ENCODE data around the gene ATP6V0E1.

The ATP6V0E1 gene

GRCh38 chr5:173010547-173011464 is 27.2 kb downstream of the ATP6V0E1 start:
- H3K4me3 ChIP-seq (ENCODE audit: low read depth, low read length), result no peak overlapping the region
- peak; percentile 11 for DNase-seq (ENCODE audit: low read depth)
- no peak for TF ChIP-seq CTCF (IDR thresholded peaks at IDR 0.05; ENCODE audit: insufficient read depth, low read depth, low read length, missing control alignments)

- H3K4me3 ChIP-seq (ENCODE audit: low read depth, low read length), result no peak overlapping the region
- no peak for TF ChIP-seq CTCF (IDR thresholded peaks at IDR 0.05; ENCODE audit: insufficient read depth, low read depth, low read length, missing control alignments)
- no peak for DNase-seq (ENCODE audit: low read depth)
These were observed 28.0 kb downstream of the ATP6V0E1 start for GRCh38 chr5:173011566-173011965.

GRCh38 chr5:173012882-173013281 is 29.3 kb downstream of the ATP6V0E1 start:
- no peak for DNase-seq (ENCODE audit: low read depth)
- H3K4me3 ChIP-seq (ENCODE audit: low read depth, low read length), result no peak overlapping the region
- no peak for TF ChIP-seq CTCF (IDR thresholded peaks at IDR 0.05; ENCODE audit: insufficient read depth, low read depth, low read length, missing control alignments)

- H3K4me3 ChIP-seq (ENCODE audit: low read depth, low read length), result no peak overlapping the region
These were observed 31.1 kb downstream of the ATP6V0E1 start for GRCh38 chr5:173014671-173015070.

GRCh38 chr5:173015192-173015591 is 31.6 kb downstream of the ATP6V0E1 start:
- no peak for DNase-seq (ENCODE audit: low read depth)
- no peak for TF ChIP-seq CTCF (IDR thresholded peaks at IDR 0.05; ENCODE audit: insufficient read depth, low read depth, low read length, missing control alignments)
- no peak overlapping the region for H3K4me3 ChIP-seq (ENCODE audit: low read depth, low read length)

More at GRCh38 chr5:173014671-173015070, 31.1 kb downstream of the ATP6V0E1 start:
- TF ChIP-seq CTCF (IDR thresholded peaks at IDR 0.05; ENCODE audit: insufficient read depth, low read depth, low read length, missing control alignments), result no peak
- DNase-seq (ENCODE audit: low read depth), result no peak

- H3K4me3 ChIP-seq (ENCODE audit: low read depth, low read length), result no peak overlapping the region
- no peak for TF ChIP-seq CTCF (IDR thresholded peaks at IDR 0.05; ENCODE audit: insufficient read depth, low read depth, low read length, missing control alignments)
- DNase-seq (ENCODE audit: low read depth), result no peak
These were observed 32.3 kb downstream of the ATP6V0E1 start for GRCh38 chr5:173015598-173016455.

Data from GM12865 (cell line).